Right atrium auricular region (tissue), 2 donors: ENCODE results near the gene TEX54. TPM values are rescaled to one million over a fixed set of nuclear protein-coding genes. Genes with fewer than 3 reads are reported as not detected.

Source experiments
- DNase-seq: peaks from one replicate; pipeline ENCODE4 v3.0.0-alpha.2; 2019; ENCODE audit warnings: low spot score
- H3K27ac ChIP-seq, 2 donors: fragments of 200-600 bp; sonication (generic); 1 replicate in 1 of 2; 2 replicates in 1 of 2; pipeline ENCODE4 v1.5.1; 2016 to 2019
- H3K27me3 ChIP-seq, 2 donors: fragments of 200-600 bp; sonication (generic); one replicate each; pipeline versions ENCODE4 v1.5.1 to v1.6.0; 2017 to 2019
- H3K36me3 ChIP-seq: fragments of 200-600 bp; sonication (generic); one replicate; pipeline ENCODE4 v1.5.1; 2016
- H3K4me1 ChIP-seq, 2 donors: fragments of 200-600 bp; sonication (generic); one replicate each; pipeline versions ENCODE4 v1.5.1 to v1.6.0; 2017 to 2019
- H3K4me3 ChIP-seq, 2 donors: fragments of 200-600 bp; sonication (generic); 1 replicate in 1 of 2; 2 replicates in 1 of 2; pipeline ENCODE4 v1.5.1; 2017 to 2019; ENCODE audit warnings: mild to moderate bottlenecking in 1 of 2, moderate library complexity in 1 of 2
- H3K9me3 ChIP-seq, 2 donors: fragments of 200-600 bp; sonication (generic); one replicate each; pipeline ENCODE4 v1.5.1; 2019
- CTCF ChIP-seq, 2 donors: fragments of 200-600 bp; sonication (generic); IDR thresholded peaks; one replicate each; pipeline ENCODE4 v1.5.1; 2019; ENCODE audit warnings: antibody characterized with exemption in 2 of 2
- total RNA-seq, 2 donors: library from RNA; depleted of rRNA; stranded (reverse); fragments of >200 nt; gene quantifications; one replicate each; pipeline ENCODE4 v1.1.0, GENCODE V29; 2016

The TEX54 gene
- total RNA-seq, 2 donors from 2014 or later = not detected

DNA sequence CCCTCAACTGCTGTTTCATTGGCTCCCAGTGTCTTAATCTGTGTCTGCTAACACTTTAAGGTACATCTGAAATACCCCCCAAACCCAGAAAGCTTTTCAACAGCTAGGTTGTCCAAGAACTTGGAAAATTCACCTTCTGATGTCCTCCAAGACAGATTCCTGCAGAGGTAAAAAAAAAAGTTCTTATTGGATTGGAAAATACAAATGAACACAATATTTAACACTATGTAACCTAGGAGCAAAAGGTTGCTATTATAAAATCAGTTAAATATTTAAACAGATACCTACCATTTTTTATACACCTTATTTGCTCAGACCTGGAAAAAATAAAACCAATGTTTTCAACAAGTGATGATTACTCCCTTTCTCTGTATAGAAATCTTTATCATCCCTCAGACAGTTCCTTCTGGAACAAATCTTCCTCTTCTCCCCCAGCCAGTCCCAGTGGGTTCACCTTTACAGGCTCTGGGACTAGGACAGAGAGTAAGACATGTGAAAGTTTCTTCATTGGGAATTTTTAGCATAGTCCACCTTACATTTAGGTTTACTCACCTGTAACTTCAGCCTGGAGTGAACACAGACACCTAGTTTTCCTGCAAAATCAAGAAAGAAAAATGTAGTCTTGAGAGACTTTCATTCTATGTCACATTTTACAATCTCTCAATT, 20.0 kb upstream of the TEX54 start:
- peaks cover 29% of the 10 kb centered on the region for H3K36me3 ChIP-seq
- no peaks in the 10 kb centered on the region for H3K27me3 ChIP-seq
- H3K4me1 ChIP-seq = peaks cover 0 to 32% of the 10 kb centered on the region in 2 donors
- no peak overlapping the region for H3K4me3 ChIP-seq
- DNase-seq = no peak
- TF ChIP-seq CTCF (IDR thresholded peaks at IDR 0.05) = no peak
- H3K9me3 ChIP-seq = no peaks in the 10 kb centered on the region
- H3K27ac ChIP-seq = no peak overlapping the region

- no peak for TF ChIP-seq CTCF (IDR thresholded peaks at IDR 0.05)
- Histone ChIP-seq H3K27me3 (no peaks in the 10 kb centered on the region), H3K4me1 (peaks cover 0 to 32% of the 10 kb centered on the region in 2 donors), H3K9me3 (no peaks in the 10 kb centered on the region), H3K27ac (no peak overlapping the region), H3K36me3 (peaks cover 29% of the 10 kb centered on the region), H3K4me3 (no peak overlapping the region)
- DNase-seq = no peak
Measured at GRCh38 chr11:62851807-62852522, 19.3 kb upstream of the TEX54 start.

GRCh38 chr11:62850911-62851806, 18.5 kb upstream of the TEX54 start:
- Histone ChIP-seq H3K27me3 (no peaks in the 10 kb centered on the region), H3K4me1 (peaks cover 0 to 23% of the 10 kb centered on the region in 2 donors), H3K27ac (no peak overlapping the region), H3K4me3 (no peak overlapping the region), H3K9me3 (no peaks in the 10 kb centered on the region), H3K36me3 (peaks cover 29% of the 10 kb centered on the region)
- no peak for DNase-seq
- TF ChIP-seq CTCF (IDR thresholded peaks at IDR 0.05) = no peak

- Histone ChIP-seq H3K27ac (no peak overlapping the region), H3K27me3 (no peaks in the 10 kb centered on the region), H3K4me3 (no peak overlapping the region), H3K4me1 (no peaks in the 10 kb centered on the region), H3K9me3 (no peaks in the 10 kb centered on the region), H3K36me3 (peaks cover 15% of the 10 kb centered on the region)
- no peak for TF ChIP-seq CTCF (IDR thresholded peaks at IDR 0.05)
- no peak for DNase-seq
Measured at GRCh38 chr11:62847767-62848314, 15.2 kb upstream of the TEX54 start.

- no peak for DNase-seq
- no peak for TF ChIP-seq CTCF (IDR thresholded peaks at IDR 0.05)
- Histone ChIP-seq H3K27me3 (no peaks in the 10 kb centered on the region), H3K9me3 (no peaks in the 10 kb centered on the region), H3K27ac (no peak overlapping the region), H3K4me3 (no peak overlapping the region), H3K4me1 (peaks cover 0 to 11% of the 10 kb centered on the region in 2 donors), H3K36me3 (no peaks in the 10 kb centered on the region)
Measured at GRCh38 chr11:62846177-62846576, 13.5 kb upstream of the TEX54 start.
